MM.1S (cell line): ENCODE data around the gene PGAP1.

Experiments used
- EZH2 ChIP-seq: fragments of 300-600 bp; sonication (generic); optimal IDR thresholded peaks from 2 replicates; pipeline ENCODE3; 2017; ENCODE audit warnings: low read depth, mild to moderate bottlenecking, antibody characterized with exemption, low read length, mixed read lengths
- EZH2phosphoT487 ChIP-seq: fragments of 300-600 bp; sonication (generic); IDR thresholded peaks from 2 replicates; pipeline ENCODE4 v1.6.1; 2018; ENCODE audit warnings: antibody characterized with exemption, low read length
- TF ChIP-seq, protein P1 (sequence below): fragments of 300-600 bp; sonication (generic); IDR thresholded peaks from 2 replicates; pipeline ENCODE4 v1.5.1; 2016; ENCODE audit warnings: antibody characterized with exemption, low read length, mixed read lengths

DNA sequence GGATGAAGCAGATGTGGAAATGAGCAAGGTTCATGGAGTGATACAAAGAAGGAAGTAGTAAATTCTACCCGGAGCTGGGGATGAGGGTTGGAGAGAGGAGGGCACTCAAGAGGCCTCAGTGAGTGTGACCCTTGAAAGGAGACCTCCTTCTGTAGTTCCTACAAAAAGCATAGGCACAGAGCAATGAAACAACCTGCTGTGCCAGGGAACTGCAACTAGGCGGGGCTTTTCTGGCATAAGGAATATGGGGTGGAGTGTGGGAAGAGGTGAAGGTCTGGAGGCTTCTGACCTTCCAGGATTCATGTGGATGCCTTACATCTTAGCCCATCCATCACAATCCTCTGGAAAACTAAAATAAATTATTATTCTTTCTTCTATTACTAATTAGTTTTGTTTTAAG lies 25.5 kb upstream of the PGAP1 start:
- TF ChIP-seq, protein P1, sequence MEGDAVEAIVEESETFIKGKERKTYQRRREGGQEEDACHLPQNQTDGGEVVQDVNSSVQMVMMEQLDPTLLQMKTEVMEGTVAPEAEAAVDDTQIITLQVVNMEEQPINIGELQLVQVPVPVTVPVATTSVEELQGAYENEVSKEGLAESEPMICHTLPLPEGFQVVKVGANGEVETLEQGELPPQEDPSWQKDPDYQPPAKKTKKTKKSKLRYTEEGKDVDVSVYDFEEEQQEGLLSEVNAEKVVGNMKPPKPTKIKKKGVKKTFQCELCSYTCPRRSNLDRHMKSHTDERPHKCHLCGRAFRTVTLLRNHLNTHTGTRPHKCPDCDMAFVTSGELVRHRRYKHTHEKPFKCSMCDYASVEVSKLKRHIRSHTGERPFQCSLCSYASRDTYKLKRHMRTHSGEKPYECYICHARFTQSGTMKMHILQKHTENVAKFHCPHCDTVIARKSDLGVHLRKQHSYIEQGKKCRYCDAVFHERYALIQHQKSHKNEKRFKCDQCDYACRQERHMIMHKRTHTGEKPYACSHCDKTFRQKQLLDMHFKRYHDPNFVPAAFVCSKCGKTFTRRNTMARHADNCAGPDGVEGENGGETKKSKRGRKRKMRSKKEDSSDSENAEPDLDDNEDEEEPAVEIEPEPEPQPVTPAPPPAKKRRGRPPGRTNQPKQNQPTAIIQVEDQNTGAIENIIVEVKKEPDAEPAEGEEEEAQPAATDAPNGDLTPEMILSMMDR = no peak
- TF ChIP-seq EZH2phosphoT487 (no peak), EZH2 (no peak)
